Ishikawa (cell line): ENCODE data around the gene DYRK3.

Source experiments
- CEBPB ChIP-seq: IDR thresholded peaks from 2 replicates; pipeline ENCODE4 v1.6.1; 2012
- CREB1 ChIP-seq: IDR thresholded peaks from 2 replicates; pipeline ENCODE4 v1.6.1; 2012; ENCODE audit warnings: low read depth
- EGR1 ChIP-seq: IDR thresholded peaks from 2 replicates; pipeline ENCODE4 v1.6.1; 2012
- EP300 ChIP-seq: IDR thresholded peaks from 2 replicates; pipeline ENCODE4 v1.6.1; 2012; ENCODE audit warnings: borderline replicate concordance
- FOXM1 ChIP-seq: IDR thresholded peaks from 2 replicates; pipeline ENCODE4 v1.6.1; 2012; ENCODE audit warnings: low read depth, borderline replicate concordance
- NFIC ChIP-seq: IDR thresholded peaks from 2 replicates; pipeline ENCODE4 v1.6.1; 2012
- TAF1 ChIP-seq: IDR thresholded peaks from 2 replicates; pipeline ENCODE4 v1.6.1; 2012; ENCODE audit warnings: low read depth, mild to moderate bottlenecking
- TCF12 ChIP-seq: IDR thresholded peaks from 2 replicates; pipeline ENCODE4 v1.6.1; 2012; ENCODE audit warnings: low read depth
- TF ChIP-seq, protein P1 (sequence below): IDR thresholded peaks from 2 replicates; pipeline ENCODE4 v1.6.1; 2012
- TF ChIP-seq, protein P2 (sequence below): IDR thresholded peaks from 2 replicates; pipeline ENCODE4 v1.6.1; 2012
- TF ChIP-seq, protein P3 (sequence below): IDR thresholded peaks from 2 replicates; pipeline ENCODE4 v1.6.1; 2012; ENCODE audit warnings: low read depth, mild to moderate bottlenecking

DNA sequence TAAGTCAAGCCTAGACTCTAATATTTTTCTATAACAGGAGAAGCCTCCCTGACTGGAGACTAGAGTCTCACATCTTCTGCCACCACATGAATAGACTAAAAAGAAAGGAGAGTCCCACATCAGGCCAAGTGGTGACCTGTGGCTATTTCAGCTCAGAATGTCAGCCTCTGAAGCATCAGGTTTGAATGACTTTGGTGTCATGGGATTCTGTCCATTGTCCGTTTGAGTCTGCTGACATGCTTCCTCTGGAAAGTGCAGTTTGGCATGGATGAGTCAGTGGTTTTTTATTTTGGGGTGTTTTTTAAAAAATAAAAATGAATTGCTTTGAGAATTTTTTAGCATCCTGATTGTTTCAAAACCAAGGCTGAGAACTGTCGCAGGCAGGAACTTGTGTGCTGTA lies 19.5 kb downstream of the DYRK3 start:
- TF ChIP-seq CREB1 (no peak), EP300 (no peak), EGR1 (no peak), CEBPB (no peak), TCF12 (no peak), NFIC (no peak), TAF1 (no peak), FOXM1 (no peak)
- TF ChIP-seq, protein P1, sequence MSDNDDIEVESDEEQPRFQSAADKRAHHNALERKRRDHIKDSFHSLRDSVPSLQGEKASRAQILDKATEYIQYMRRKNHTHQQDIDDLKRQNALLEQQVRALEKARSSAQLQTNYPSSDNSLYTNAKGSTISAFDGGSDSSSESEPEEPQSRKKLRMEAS, result no peak
- TF ChIP-seq, protein P2, sequence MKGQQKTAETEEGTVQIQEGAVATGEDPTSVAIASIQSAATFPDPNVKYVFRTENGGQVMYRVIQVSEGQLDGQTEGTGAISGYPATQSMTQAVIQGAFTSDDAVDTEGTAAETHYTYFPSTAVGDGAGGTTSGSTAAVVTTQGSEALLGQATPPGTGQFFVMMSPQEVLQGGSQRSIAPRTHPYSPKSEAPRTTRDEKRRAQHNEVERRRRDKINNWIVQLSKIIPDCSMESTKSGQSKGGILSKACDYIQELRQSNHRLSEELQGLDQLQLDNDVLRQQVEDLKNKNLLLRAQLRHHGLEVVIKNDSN, result no peak
- TF ChIP-seq, protein P3, sequence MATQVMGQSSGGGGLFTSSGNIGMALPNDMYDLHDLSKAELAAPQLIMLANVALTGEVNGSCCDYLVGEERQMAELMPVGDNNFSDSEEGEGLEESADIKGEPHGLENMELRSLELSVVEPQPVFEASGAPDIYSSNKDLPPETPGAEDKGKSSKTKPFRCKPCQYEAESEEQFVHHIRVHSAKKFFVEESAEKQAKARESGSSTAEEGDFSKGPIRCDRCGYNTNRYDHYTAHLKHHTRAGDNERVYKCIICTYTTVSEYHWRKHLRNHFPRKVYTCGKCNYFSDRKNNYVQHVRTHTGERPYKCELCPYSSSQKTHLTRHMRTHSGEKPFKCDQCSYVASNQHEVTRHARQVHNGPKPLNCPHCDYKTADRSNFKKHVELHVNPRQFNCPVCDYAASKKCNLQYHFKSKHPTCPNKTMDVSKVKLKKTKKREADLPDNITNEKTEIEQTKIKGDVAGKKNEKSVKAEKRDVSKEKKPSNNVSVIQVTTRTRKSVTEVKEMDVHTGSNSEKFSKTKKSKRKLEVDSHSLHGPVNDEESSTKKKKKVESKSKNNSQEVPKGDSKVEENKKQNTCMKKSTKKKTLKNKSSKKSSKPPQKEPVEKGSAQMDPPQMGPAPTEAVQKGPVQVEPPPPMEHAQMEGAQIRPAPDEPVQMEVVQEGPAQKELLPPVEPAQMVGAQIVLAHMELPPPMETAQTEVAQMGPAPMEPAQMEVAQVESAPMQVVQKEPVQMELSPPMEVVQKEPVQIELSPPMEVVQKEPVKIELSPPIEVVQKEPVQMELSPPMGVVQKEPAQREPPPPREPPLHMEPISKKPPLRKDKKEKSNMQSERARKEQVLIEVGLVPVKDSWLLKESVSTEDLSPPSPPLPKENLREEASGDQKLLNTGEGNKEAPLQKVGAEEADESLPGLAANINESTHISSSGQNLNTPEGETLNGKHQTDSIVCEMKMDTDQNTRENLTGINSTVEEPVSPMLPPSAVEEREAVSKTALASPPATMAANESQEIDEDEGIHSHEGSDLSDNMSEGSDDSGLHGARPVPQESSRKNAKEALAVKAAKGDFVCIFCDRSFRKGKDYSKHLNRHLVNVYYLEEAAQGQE, result no peak
